PC-3 (cell line): ENCODE data around the gene PHKG1. TPM values are rescaled to one million over a fixed set of nuclear protein-coding genes. Genes with fewer than 3 reads are reported as not detected.
"Not testable (repeated sequence)": the region's sequence is repeated elsewhere in the genome, so short reads cannot be mapped to it uniquely, and the experiment has no call there.

Experiments used
- ATAC-seq: fragments of 200-7000 bp; cut with Tn5 transposase; 2 replicates; pipeline ENCODE4 v1.9.1; 2020; ENCODE audit warnings: mild to moderate bottlenecking, moderate library complexity
- BruUV-seq: library from RNA; stranded (reverse); fragments of 400-500 nt; replicated peaks from 2 replicates; lab custom pipeline; 2021; lab: Mats Ljungman, UMichigan
- CTCF ChIA-PET: fragments of 300-600 bp; sonication (Branson Sonifier 250); formaldehyde crosslinking; loops from one replicate; lab custom pipeline; 2022; ENCODE audit warnings: antibody characterized with exemption; lab: Charles Lee
- POLR2A ChIA-PET: fragments of 300-600 bp; sonication (Branson Sonifier 250); formaldehyde crosslinking; loops from one replicate; lab custom pipeline; 2022; ENCODE audit warnings: antibody characterized with exemption; ENCODE audit not compliant: unreplicated experiment; lab: Charles Lee
- DNase-seq: peaks from one replicate; pipeline ENCODE4 v3.0.0-alpha.2; 2015
- H2AFZ ChIP-seq: fragments of 300-600 bp; sonication (generic); 2 replicates; pipeline ENCODE4 v1.6.0; 2016; ENCODE audit warnings: antibody characterized with exemption, low read length
- H3F3A ChIP-seq: fragments of 300-600 bp; sonication (generic); one replicate; pipeline ENCODE4 v1.6.0; 2017; ENCODE audit warnings: antibody characterized with exemption, low read length, control low read depth, mild to moderate bottlenecking; ENCODE audit not compliant: unreplicated experiment
- H3K27ac ChIP-seq: fragments of 300-600 bp; sonication (generic); 2 replicates; pipeline ENCODE4 v1.5.1; 2016; ENCODE audit warnings: mild to moderate bottlenecking, low read length
- H3K27me3 ChIP-seq: fragments of 300-600 bp; sonication (generic); 2 replicates; pipeline ENCODE4 v1.6.1; 2016; ENCODE audit warnings: low read length, mixed read lengths
- H3K36me3 ChIP-seq: fragments of 300-600 bp; sonication (generic); 2 replicates; pipeline ENCODE4 v1.6.1; 2016; ENCODE audit warnings: low read depth, mixed run types, low read length, mixed read lengths
- H3K4me1 ChIP-seq: fragments of 300-600 bp; sonication (generic); 2 replicates; pipeline ENCODE4 v1.5.1; 2016; ENCODE audit warnings: low read length; ENCODE audit not compliant: insufficient read depth
- H3K4me2 ChIP-seq: fragments of 300-600 bp; sonication (generic); 2 replicates; pipeline ENCODE4 v1.6.0; 2016; ENCODE audit warnings: low read length
- H3K4me3 ChIP-seq: fragments of 300-600 bp; sonication (generic); 2 replicates; pipeline ENCODE4 v1.5.1; 2016; ENCODE audit warnings: mild to moderate bottlenecking, low read length, mixed read lengths
- H3K79me2 ChIP-seq: fragments of 300-600 bp; sonication (generic); 2 replicates; pipeline ENCODE4 v1.6.1; 2017; ENCODE audit warnings: low read length, mixed read lengths
- H3K9ac ChIP-seq: fragments of 300-600 bp; sonication (generic); 2 replicates; pipeline ENCODE4 v1.6.0; 2016; ENCODE audit warnings: mild to moderate bottlenecking, low read length
- H3K9me2 ChIP-seq: fragments of 300-600 bp; sonication (generic); replicated peaks from 2 replicates; pipeline ENCODE4 v1.6.1; 2016; ENCODE audit warnings: mixed run types, low read length, mixed read lengths
- H3K9me3 ChIP-seq: fragments of 300-600 bp; sonication (generic); 2 replicates; pipeline ENCODE4 v1.6.1; 2016; ENCODE audit warnings: low read length, mixed read lengths
- H4K20me1 ChIP-seq: fragments of 300-600 bp; sonication (generic); 2 replicates; pipeline ENCODE4 v1.6.1; 2016; ENCODE audit warnings: low read length, mixed read lengths
- CTCF ChIP-seq: fragments of 300-600 bp; sonication (generic); conservative IDR thresholded peaks from 2 replicates; pipeline ENCODE4 v1.5.1; 2017; ENCODE audit warnings: antibody characterized with exemption, low read depth, mild to moderate bottlenecking, low read length
- EZH2 ChIP-seq: fragments of 300-600 bp; sonication (generic); IDR thresholded peaks from one replicate; pipeline ENCODE4 v1.6.1; 2017; ENCODE audit warnings: antibody characterized with exemption, mild to moderate bottlenecking, low read length; ENCODE audit not compliant: unreplicated experiment
- EZH2phosphoT487 ChIP-seq: fragments of 300-600 bp; sonication (generic); IDR thresholded peaks from 2 replicates; pipeline ENCODE4 v1.6.1; 2018; ENCODE audit warnings: mild to moderate bottlenecking, antibody characterized with exemption, low read length, borderline replicate concordance
- intact Hi-C: fragments of 100-400 bp; cut with micrococcal nuclease; formaldehyde crosslinking; loops from 2 replicates; pipeline ENCODE4 v1.9.0; 2023
- total RNA-seq: library from RNA; depleted of rRNA; stranded (reverse); fragments of >200 nt; gene quantifications from 2 replicates; pipeline ENCODE4 v1.2.3, GENCODE V29; 2014

PHKG1 gene
- total RNA-seq, 1 experiment from 2014 or later, result 1.3 TPM

- DNase-seq (no peak), ATAC-seq (no peak)
- ChIA-PET POLR2A (no interaction called here), CTCF (no interaction called here)
- no peaks in the 10 kb centered on the region for H3K27me3 ChIP-seq
- H3K9me2 ChIP-seq, result no peaks in the 10 kb centered on the region
- H3K4me2 ChIP-seq, result no peak overlapping the region
- H3K4me3 ChIP-seq, result no peak overlapping the region
- TF ChIP-seq EZH2, result no peak
- TF ChIP-seq EZH2phosphoT487, result no peak
- no peak for TF ChIP-seq CTCF
- H2AFZ ChIP-seq, result no peak overlapping the region
- H3K36me3 ChIP-seq, result peaks cover 11% of the 10 kb centered on the region
- H3K27ac ChIP-seq, result no peak overlapping the region
- peaks cover 5% of the 10 kb centered on the region; the same call in 1 of the 2 replicates for H4K20me1 ChIP-seq
- H3K79me2 ChIP-seq, result peaks cover 48% of the 10 kb centered on the region
- no peaks in the 10 kb centered on the region for H3F3A ChIP-seq
- H3K9ac ChIP-seq, result no peak overlapping the region
- intact Hi-C loops, result no loop called here
- no TSS peak for BruUV-seq
- no peaks in the 10 kb centered on the region for H3K9me3 ChIP-seq
- H3K4me1 ChIP-seq, result peaks cover 13% of the 10 kb centered on the region
Measured at GRCh38 chr7:56048245-56048644, 44.5 kb downstream of the PHKG1 start.

GRCh38 chr7:56047446-56048116 is 45.2 kb downstream of the PHKG1 start:
- ATAC-seq, H3K9ac ChIP-seq, H4K20me1 ChIP-seq, H3K27me3 ChIP-seq, H3K36me3 ChIP-seq, H3K4me2 ChIP-seq, H3K4me1 ChIP-seq, CTCF ChIA-PET, H3F3A ChIP-seq, H3K27ac ChIP-seq, H3K9me2 ChIP-seq, H3K4me3 ChIP-seq, DNase-seq, BruUV-seq, H3K9me3 ChIP-seq, H2AFZ ChIP-seq, intact Hi-C loops: not testable (repeated sequence)
- POLR2A ChIA-PET, result interaction anchor here (0.6 kb wide), 1 partner anchor 25 kb away, joined by 9 read pairs; no protein-coding TSS in a partner anchor
- H3K79me2 ChIP-seq, result peaks cover 41% of the 10 kb centered on the region

GRCh38 chr7:56046721-56047445 is 45.9 kb downstream of the PHKG1 start:
- no peak overlapping the region for H3K27ac ChIP-seq
- H3K4me2 ChIP-seq, result no peak overlapping the region
- H3K79me2 ChIP-seq, result peaks cover 34% of the 10 kb centered on the region
- ATAC-seq (no peak), DNase-seq (no peak)
- no peaks in the 10 kb centered on the region for H3K36me3 ChIP-seq
- no peak overlapping the region for H3K9ac ChIP-seq
- no peaks in the 10 kb centered on the region for H4K20me1 ChIP-seq
- H3K4me3 ChIP-seq, result no peak overlapping the region
- no peaks in the 10 kb centered on the region for H3K27me3 ChIP-seq
- H3F3A ChIP-seq, result no peaks in the 10 kb centered on the region
- TF ChIP-seq EZH2, result no peak
- TF ChIP-seq EZH2phosphoT487, result no peak
- no peak for TF ChIP-seq CTCF
- intact Hi-C loops, result no loop called here
- peaks cover 6% of the 10 kb centered on the region; the same call in 1 of the 2 replicates for H3K4me1 ChIP-seq
- no peak overlapping the region for H2AFZ ChIP-seq
- H3K9me3 ChIP-seq, result no peaks in the 10 kb centered on the region
- CTCF ChIA-PET, result no interaction called here
- H3K9me2 ChIP-seq, result no peaks in the 10 kb centered on the region
- POLR2A ChIA-PET, result interaction anchor here (0.6 kb wide), 1 partner anchor 24 kb away, joined by 9 read pairs; no protein-coding TSS in a partner anchor
- no TSS peak for BruUV-seq

GRCh38 chr7:56045758-56046157 is 47.0 kb downstream of the PHKG1 start:
- H3K27ac ChIP-seq, H3K4me1 ChIP-seq, H2AFZ ChIP-seq, H3K9me2 ChIP-seq, H3F3A ChIP-seq, intact Hi-C loops, H4K20me1 ChIP-seq, ATAC-seq, H3K36me3 ChIP-seq, H3K27me3 ChIP-seq, H3K4me2 ChIP-seq, BruUV-seq, CTCF ChIA-PET, H3K4me3 ChIP-seq, H3K9ac ChIP-seq, POLR2A ChIA-PET, DNase-seq, H3K9me3 ChIP-seq: not testable (repeated sequence)
- H3K79me2 ChIP-seq, result peaks cover 26% of the 10 kb centered on the region
